Smooth muscle cell of the brain vasculature (primary cell): ENCODE measurements around the gene CAMK1.

Experiments used
- DNase-seq: peaks from one replicate; pipeline ENCODE4 v3.0.0-alpha.2; 2012; ENCODE audit warnings: low read depth, low spot score

CAMK1 gene

GRCh38 chr3:9710174-9710739 lies 59.5 kb downstream of the CAMK1 start:
- no peak for DNase-seq
